HEK293T (cell line): Measurements from ENCODE around the gene TACC2.

ENCODE experiments used
- CTCF ChIA-PET: fragments of 350-600 bp; formaldehyde crosslinking; extraction: SDS; loops from one replicate; lab custom pipeline; 2021; ENCODE audit warnings: antibody characterized with exemption, inconsistent platforms; lab: Yijun Ruan, JAX
- POLR2A ChIA-PET: fragments of 350-600 bp; formaldehyde crosslinking; extraction: SDS; loops from one replicate; lab custom pipeline; 2020; ENCODE audit warnings: antibody characterized with exemption, inconsistent platforms; lab: Yijun Ruan, JAX
- DNase-seq: peaks from one replicate; pipeline ENCODE4 v3.0.0; 2012; ENCODE audit warnings: mixed read lengths; ENCODE audit errors: extremely low spot score
- ARNT ChIP-seq: fragments of 450-650 bp; IDR thresholded peaks from 2 replicates; pipeline ENCODE4 v1.6.1; 2017; ENCODE audit warnings: mild to moderate bottlenecking
- BHLHE40 ChIP-seq: fragments of 450-650 bp; IDR thresholded peaks from 2 replicates; pipeline ENCODE4 v1.6.1; 2016; ENCODE audit warnings: mild to moderate bottlenecking, moderate library complexity, borderline replicate concordance
- CTBP1 ChIP-seq: fragments of 450-650 bp; IDR thresholded peaks from 2 replicates; pipeline ENCODE4 v1.6.1; 2016; ENCODE audit warnings: borderline replicate concordance
- ELF4 ChIP-seq: fragments of 450-650 bp; IDR thresholded peaks from 2 replicates; pipeline ENCODE4 v1.6.1; 2017; ENCODE audit warnings: antibody characterized with exemption
- FOXA1 ChIP-seq: fragments of 450-650 bp; IDR thresholded peaks from 2 replicates; pipeline ENCODE4 v1.6.1; 2016; ENCODE audit warnings: mild to moderate bottlenecking
- FOXK2 ChIP-seq: fragments of 450-650 bp; IDR thresholded peaks from 2 replicates; pipeline ENCODE4 v1.6.1; 2016; ENCODE audit warnings: mild to moderate bottlenecking
- FOXM1 ChIP-seq: fragments of 450-650 bp; IDR thresholded peaks from 2 replicates; pipeline ENCODE4 v1.6.1; 2017; ENCODE audit warnings: mild to moderate bottlenecking, borderline replicate concordance
- HDGF ChIP-seq: fragments of 450-650 bp; IDR thresholded peaks from 2 replicates; pipeline ENCODE4 v1.6.1; 2017; ENCODE audit warnings: antibody characterized with exemption, borderline replicate concordance
- L3MBTL2 ChIP-seq: fragments of 450-650 bp; conservative IDR thresholded peaks from 2 replicates; pipeline ENCODE4 v1.6.1; 2016; ENCODE audit warnings: mild to moderate bottlenecking
- LEF1 ChIP-seq: fragments of 450-650 bp; IDR thresholded peaks from 2 replicates; pipeline ENCODE4 v1.6.1; 2017; ENCODE audit warnings: mild to moderate bottlenecking, borderline replicate concordance
- NFRKB ChIP-seq: fragments of 450-650 bp; IDR thresholded peaks from 2 replicates; pipeline ENCODE4 v1.6.1; 2016; ENCODE audit warnings: mild to moderate bottlenecking, moderate library complexity
- PKNOX1 ChIP-seq: fragments of 450-650 bp; IDR thresholded peaks from 2 replicates; pipeline ENCODE4 v1.6.1; 2016
- SP1 ChIP-seq: fragments of 450-650 bp; IDR thresholded peaks from 2 replicates; pipeline ENCODE4 v1.6.1; 2017
- SUZ12 ChIP-seq: fragments of 450-650 bp; IDR thresholded peaks from 2 replicates; pipeline ENCODE4 v1.6.1; 2016; ENCODE audit warnings: mild to moderate bottlenecking
- TARDBP ChIP-seq: fragments of 450-650 bp; IDR thresholded peaks from 2 replicates; pipeline ENCODE4 v1.6.1; 2016
- ZNF384 ChIP-seq: fragments of 450-650 bp; IDR thresholded peaks from 2 replicates; pipeline ENCODE4 v1.6.1; 2016

TACC2 gene

GRCh38 chr10:122244001-122244975 is 255.3 kb downstream of the TACC2 start:
- no peak for DNase-seq
- ChIA-PET CTCF (interaction anchor here (0.7 to 1.4 kb wide), 2 partner anchors 24 kb away, joined by 4 read pairs; no protein-coding TSS in a partner anchor), POLR2A (no interaction called here)

GRCh38 chr10:122245136-122245535 is 256.2 kb downstream of the TACC2 start:
- ChIA-PET CTCF (interaction anchor here (0.6 to 0.7 kb wide), 2 partner anchors 12 to 23 kb away, joined by 3 to 4 read pairs; no protein-coding TSS in a partner anchor), POLR2A (no interaction called here)
- DNase-seq = no peak
- TF ChIP-seq TARDBP = no peak
- no peak for TF ChIP-seq FOXA1

More at GRCh38 chr10:122244001-122244975, 255.3 kb downstream of the TACC2 start:
- TF ChIP-seq L3MBTL2 (no peak), TARDBP (no peak), BHLHE40 (no peak), FOXA1 (no peak), ELF4 (no peak), LEF1 (no peak), SP1 (no peak), SUZ12 (no peak), HDGF (no peak), CTBP1 (no peak), ARNT (no peak), FOXK2 (no peak), NFRKB (no peak), ZNF384 (no peak), PKNOX1 (no peak), FOXM1 (no peak)

- CTCF ChIA-PET = interaction anchor here (0.6 kb wide), 1 partner anchor 12 kb away, joined by 3 read pairs; no protein-coding TSS in a partner anchor
- no peak for DNase-seq
- POLR2A ChIA-PET = no interaction called here
- TF ChIP-seq ARNT (no peak), FOXA1 (no peak), SP1 (no peak), L3MBTL2 (no peak), NFRKB (no peak), HDGF (no peak), TARDBP (no peak), CTBP1 (no peak), ZNF384 (no peak), ELF4 (no peak), LEF1 (no peak), PKNOX1 (no peak), FOXK2 (no peak), BHLHE40 (no peak), FOXM1 (no peak), SUZ12 (no peak)
These were observed 256.9 kb downstream of the TACC2 start for GRCh38 chr10:122245897-122246296.

GRCh38 chr10:122246830-122247520 is 258.0 kb downstream of the TACC2 start:
- TF ChIP-seq ZNF384 (no peak), FOXM1 (no peak), BHLHE40 (no peak), FOXK2 (no peak), CTBP1 (no peak), L3MBTL2 (no peak), SP1 (no peak), HDGF (no peak), TARDBP (no peak), PKNOX1 (no peak), LEF1 (no peak)
- no peak for DNase-seq
- ChIA-PET POLR2A (no interaction called here), CTCF (no interaction called here)

- TF ChIP-seq ARNT (no peak), PKNOX1 (no peak), ZNF384 (no peak), HDGF (no peak), FOXM1 (no peak), L3MBTL2 (no peak), LEF1 (no peak), FOXK2 (no peak), CTBP1 (no peak), SP1 (no peak), ELF4 (no peak), BHLHE40 (no peak), TARDBP (no peak)
- POLR2A ChIA-PET = no interaction called here
- CTCF ChIA-PET = interaction anchor here (0.6 kb wide), 1 partner anchor 28 kb away, joined by 3 read pairs; no protein-coding TSS in a partner anchor
- no peak for DNase-seq
These were observed 259.7 kb downstream of the TACC2 start for GRCh38 chr10:122248356-122249302.
